Islet of Langerhans (tissue), 1 donor: ENCODE data around the gene SPINT4.

Source experiments
- FAIRE-seq: peaks from one replicate; lab custom pipeline; 2011; peaks lifted over from hg19 to GRCh38; lab: Jason Lieb, UNC

The SPINT4 gene

DNA sequence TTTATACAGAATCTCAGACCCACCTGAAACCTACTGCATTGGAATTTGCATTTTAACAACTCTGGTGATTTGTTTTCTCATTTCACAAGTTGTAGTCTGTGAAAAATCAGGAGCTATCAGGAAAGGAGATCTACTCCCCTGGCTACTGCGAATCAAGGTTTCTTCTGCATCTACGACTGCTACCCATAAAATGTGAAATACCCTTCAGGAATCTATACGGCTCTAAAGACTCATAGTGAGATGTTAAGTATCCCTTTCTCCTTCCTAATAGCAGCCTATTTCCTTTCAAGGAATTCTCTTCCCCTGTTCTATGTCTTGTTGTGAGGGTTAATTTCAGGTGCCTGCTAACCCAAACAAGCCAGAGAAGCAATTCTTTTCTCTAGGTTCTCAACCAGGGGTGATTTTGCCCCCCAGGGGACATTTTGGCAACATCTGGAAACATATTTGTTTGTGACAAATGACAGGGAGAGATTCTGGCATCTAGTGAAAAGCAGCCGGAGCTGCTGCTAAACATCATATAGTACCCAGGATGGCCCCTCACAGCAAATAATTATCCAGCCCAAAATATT lies 43.2 kb downstream of the SPINT4 start:
- FAIRE-seq: no peak

DNA sequence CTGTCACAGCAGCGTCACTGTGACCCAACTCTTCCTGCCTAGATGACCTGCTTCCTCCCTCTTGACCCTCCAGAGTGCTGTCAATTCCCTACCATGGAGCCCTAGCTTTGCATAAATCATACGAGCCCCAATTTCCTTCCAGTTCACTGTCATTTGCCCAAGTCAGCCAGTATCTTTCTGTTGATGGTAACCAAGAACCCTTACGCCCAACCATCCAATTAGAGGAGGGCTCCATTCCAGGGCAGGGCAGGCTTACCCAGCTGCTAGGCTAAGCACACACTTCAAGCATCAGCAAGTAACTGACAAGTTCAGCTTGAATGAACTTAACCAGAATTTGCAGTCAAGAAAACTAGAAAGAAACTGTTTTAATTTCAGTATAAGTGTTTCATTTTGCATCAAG lies 43.8 kb downstream of the SPINT4 start:
- no peak for FAIRE-seq

DNA sequence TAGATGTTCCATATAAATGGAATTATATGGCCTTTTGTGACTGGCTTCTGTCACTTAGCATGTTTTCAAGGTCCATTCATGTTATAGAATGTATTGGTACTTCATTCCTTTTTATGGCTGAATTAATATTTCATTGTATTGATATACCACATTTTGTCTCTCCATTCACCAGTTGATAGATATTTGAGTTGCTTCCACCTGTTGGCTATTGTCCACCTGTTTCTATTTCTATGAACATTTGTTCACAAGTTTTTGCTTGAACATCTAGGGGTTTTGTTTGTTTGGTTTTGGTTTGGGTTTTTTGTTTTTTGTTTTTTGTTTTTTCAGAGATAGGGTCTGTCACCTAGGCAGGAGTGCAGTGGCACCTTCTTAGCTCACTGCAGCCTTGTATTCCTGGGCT lies 46.3 kb downstream of the SPINT4 start:
- FAIRE-seq: no peak

DNA sequence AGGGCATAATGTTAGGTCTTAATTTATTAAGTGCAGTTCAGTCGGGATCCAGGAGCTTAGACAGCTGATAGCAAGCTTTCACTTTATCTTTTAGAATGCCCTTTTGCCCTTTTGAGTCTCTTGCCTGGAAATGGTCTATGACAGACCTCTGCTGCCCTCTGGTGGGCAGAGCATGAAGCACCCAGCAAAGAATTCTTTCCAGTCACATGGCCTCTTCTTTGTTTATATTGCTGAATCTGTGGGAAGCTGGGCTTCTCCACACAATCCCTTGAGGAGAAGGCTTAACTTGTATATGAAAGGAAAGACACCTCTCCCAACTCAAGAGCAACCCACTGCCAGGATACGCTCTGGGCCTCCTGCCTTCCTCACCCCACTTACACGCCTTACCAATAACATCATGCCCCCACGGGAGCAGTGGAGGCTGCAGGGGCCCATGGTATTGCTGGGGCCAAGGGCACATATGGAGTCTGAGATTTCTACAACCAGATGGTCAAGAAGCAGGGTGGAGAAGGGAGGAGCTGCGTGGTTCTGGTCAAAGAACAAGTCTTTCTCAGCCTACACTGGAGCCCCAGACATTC lies 49.1 kb downstream of the SPINT4 start:
- peak; percentile 93 for FAIRE-seq

DNA sequence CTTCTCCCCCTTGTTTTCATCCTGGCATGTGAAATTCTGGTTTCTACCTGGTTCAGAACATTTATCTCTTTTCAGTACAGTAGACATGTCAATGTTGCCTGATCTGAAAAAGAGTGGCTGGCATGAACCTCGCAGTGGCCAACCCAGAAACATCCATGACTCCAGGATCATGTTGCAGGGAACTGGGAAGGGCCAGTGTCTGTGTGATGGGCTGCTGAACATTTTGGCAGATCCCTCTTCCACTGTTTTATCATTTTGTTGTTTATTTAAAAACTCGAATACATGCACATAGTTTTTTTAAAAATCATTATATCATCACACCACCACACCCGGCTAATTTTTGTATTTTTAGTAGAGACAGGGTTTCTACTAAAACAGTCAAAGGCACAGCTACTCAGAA lies 50.5 kb downstream of the SPINT4 start:
- FAIRE-seq: no peak

DNA sequence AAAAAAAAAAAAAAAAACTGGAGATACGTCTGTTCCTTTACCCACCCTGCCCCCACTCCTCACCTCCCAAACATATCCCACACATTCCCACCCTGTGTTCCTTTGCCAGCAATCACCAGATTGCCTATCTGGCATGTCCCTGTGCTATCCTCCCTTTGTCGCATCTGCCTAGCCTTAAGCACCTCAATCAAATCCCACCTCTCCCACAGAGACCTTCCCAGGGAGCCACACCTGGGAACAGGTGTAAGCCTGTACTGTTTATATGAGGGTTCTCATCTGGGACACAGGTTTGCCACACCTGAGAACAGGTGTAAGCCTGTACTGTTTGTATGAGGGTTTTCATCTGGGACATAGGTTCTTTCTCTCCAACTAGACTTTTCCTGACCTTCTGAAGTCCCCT lies 52.8 kb downstream of the SPINT4 start:
- no peak for FAIRE-seq

DNA sequence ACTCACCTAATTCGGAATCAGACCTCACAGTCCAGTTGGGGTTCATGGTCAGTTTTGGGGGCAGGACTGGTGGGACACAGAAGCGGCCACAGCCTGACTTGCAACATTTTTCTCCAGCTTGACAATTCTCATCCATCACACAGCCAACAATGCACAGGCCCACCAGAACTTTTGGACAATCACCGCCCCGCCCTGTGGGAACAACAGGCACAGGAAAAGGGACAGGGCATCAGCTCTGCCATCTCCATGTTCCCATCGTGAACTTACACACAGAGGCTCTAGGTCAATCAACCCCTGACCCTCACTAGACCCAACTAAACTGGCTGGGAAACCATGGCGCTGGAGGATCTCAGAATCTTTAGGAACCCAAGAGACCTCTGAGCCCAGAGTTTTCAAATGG lies 53.3 kb downstream of the SPINT4 start:
- FAIRE-seq: no peak
